Uterus (tissue), 4 donors: ENCODE measurements around the gene NCOA1. TPM values are rescaled to one million over a fixed set of nuclear protein-coding genes. Genes with fewer than 3 reads are reported as not detected.

Experiments used
- DNase-seq, 2 donors: peaks; one replicate each; pipeline ENCODE4 v3.0.0-alpha.2; 2019 to 2020
- H3K27ac ChIP-seq, 2 donors: fragments of 200-600 bp; sonication (generic); 1 replicate in 1 of 2; 2 replicates in 1 of 2; pipeline ENCODE4 v1.5.1; 2016 to 2018
- H3K27me3 ChIP-seq, 2 donors: fragments of 200-600 bp; sonication (generic); one replicate each; pipeline ENCODE4 v1.5.1; 2018 to 2019; ENCODE audit warnings: control low read depth in 1 of 2
- H3K36me3 ChIP-seq, 2 donors: fragments of 200-600 bp; sonication (generic); one replicate each; pipeline ENCODE4 v1.5.1; 2019; ENCODE audit warnings: control low read depth in 1 of 2
- H3K4me1 ChIP-seq, 2 donors: fragments of 200-600 bp; sonication (generic); one replicate each; pipeline ENCODE4 v1.5.1; 2018 to 2019; ENCODE audit warnings: control low read depth in 1 of 2
- H3K4me3 ChIP-seq, 2 donors: fragments of 200-600 bp; sonication (generic); 1 replicate in 1 of 2; 2 replicates in 1 of 2; pipeline ENCODE4 v1.5.1; 2018 to 2019; ENCODE audit warnings: mild to moderate bottlenecking in 1 of 2
- H3K9me3 ChIP-seq, 2 donors: fragments of 200-600 bp; sonication (generic); one replicate each; pipeline ENCODE4 v1.5.1; 2019; ENCODE audit warnings: control low read depth in 1 of 2
- CTCF ChIP-seq, 4 experiments: fragments of 200-600 bp in 2 of 4; fragments of 450-650 bp in 2 of 4; sonication (generic) in 2 of 4; IDR thresholded peaks; one replicate each; pipeline ENCODE4 v1.5.1; 2016 to 2019; ENCODE audit warnings: antibody characterized with exemption in 4 of 4, mild to moderate bottlenecking in 2 of 4, moderate library complexity in 1 of 4
- POLR2A ChIP-seq, 2 donors: fragments of 450-650 bp; IDR thresholded peaks; one replicate each; pipeline ENCODE4 v1.6.1; 2016; ENCODE audit warnings: antibody characterized with exemption in 2 of 2, mild to moderate bottlenecking in 1 of 2, moderate library complexity in 1 of 2
- intact Hi-C: fragments of 100-400 bp; cut with DNase I; formaldehyde crosslinking; loops from one replicate; pipeline ENCODE4 v1.15.1; 2023; ENCODE audit warnings: low total_unique reads
- total RNA-seq, 4 donors: library from RNA; depleted of rRNA in 3 of 4; stranded (reverse); fragments of >200 nt in 3 of 4; gene quantifications; one replicate each; pipeline versions ENCODE4 v1.1.0 to v1.2.4, GENCODE V29; 2014 to 2023
- donor health status: DM: yes; HTN: yes; CAD: no.

The NCOA1 gene
- total RNA-seq, 4 donors from 2014 or later: 38.7 to 88.5 (median 62.0) TPM

GRCh38 chr2:24611631-24612030, 120.6 kb downstream of the NCOA1 start:
- Histone ChIP-seq H3K4me3 (no peak overlapping the region), H3K4me1 (no peaks in the 10 kb centered on the region), H3K9me3 (peaks cover 0 to 21% of the 10 kb centered on the region in 2 donors), H3K36me3 (no peaks in the 10 kb centered on the region), H3K27ac (no peak overlapping the region), H3K27me3 (no peaks in the 10 kb centered on the region)
- no peak for TF ChIP-seq CTCF (IDR thresholded peaks at IDR 0.05)
- no peak for TF ChIP-seq POLR2A (IDR thresholded peaks at IDR 0.05)
- DNase-seq: no peak
- intact Hi-C loops: no loop called here

GRCh38 chr2:24613154-24613814, 122.2 kb downstream of the NCOA1 start:
- peaks cover 0 to 21% of the 10 kb centered on the region in 2 donors for H3K9me3 ChIP-seq
- DNase-seq: no peak
- intact Hi-C loops: no loop called here
- TF ChIP-seq POLR2A (IDR thresholded peaks at IDR 0.05): no peak
- TF ChIP-seq CTCF (IDR thresholded peaks at IDR 0.05): no peak
- H3K36me3 ChIP-seq: no peaks in the 10 kb centered on the region
- H3K4me3 ChIP-seq: no peak overlapping the region
- no peaks in the 10 kb centered on the region for H3K27me3 ChIP-seq
- H3K27ac ChIP-seq: no peak overlapping the region
- H3K4me1 ChIP-seq: no peaks in the 10 kb centered on the region

- TF ChIP-seq POLR2A (IDR thresholded peaks at IDR 0.05): no peak
- intact Hi-C loops: no loop called here
- no peak for DNase-seq
Measured at GRCh38 chr2:24616616-24617015, 125.6 kb downstream of the NCOA1 start.

DNA sequence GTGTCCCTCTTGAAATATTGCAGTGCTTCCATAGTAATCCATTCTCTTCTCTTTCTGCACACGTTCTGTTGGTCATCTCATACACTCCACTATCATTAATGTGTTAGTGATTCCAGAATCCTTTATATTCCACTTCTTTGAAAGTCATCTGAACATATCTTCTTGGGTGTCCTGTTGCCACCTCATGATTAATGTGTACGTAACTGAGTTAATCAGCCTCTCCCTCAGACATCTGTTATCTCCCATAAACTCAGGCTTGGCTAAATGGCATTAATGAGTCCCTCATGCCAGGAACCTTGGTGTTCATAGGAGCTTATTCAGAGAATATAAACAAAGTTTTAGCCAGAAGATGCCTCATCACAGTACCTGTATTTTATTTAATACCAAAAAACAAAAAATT, 126.4 kb downstream of the NCOA1 start:
- Histone ChIP-seq H3K4me1 (no peaks in the 10 kb centered on the region), H3K27me3 (no peaks in the 10 kb centered on the region), H3K4me3 (no peak overlapping the region), H3K36me3 (no peaks in the 10 kb centered on the region), H3K27ac (no peak overlapping the region), H3K9me3 (peaks cover 0 to 4% of the 10 kb centered on the region in 2 donors)
- DNase-seq: no peak
- intact Hi-C loops: no loop called here
- TF ChIP-seq POLR2A (IDR thresholded peaks at IDR 0.05): no peak
- TF ChIP-seq CTCF (IDR thresholded peaks at IDR 0.05): no peak

More at GRCh38 chr2:24616616-24617015, 125.6 kb downstream of the NCOA1 start:
- Histone ChIP-seq H3K4me1 (no peaks in the 10 kb centered on the region), H3K9me3 (peaks cover 0 to 12% of the 10 kb centered on the region in 2 donors), H3K27me3 (no peaks in the 10 kb centered on the region), H3K4me3 (no peak overlapping the region), H3K36me3 (no peaks in the 10 kb centered on the region), H3K27ac (no peak overlapping the region)

- no peaks in the 10 kb centered on the region for H3K9me3 ChIP-seq
- H3K27me3 ChIP-seq: no peaks in the 10 kb centered on the region
- TF ChIP-seq POLR2A (IDR thresholded peaks at IDR 0.05): no peak
- TF ChIP-seq CTCF (IDR thresholded peaks at IDR 0.05): no peak
- intact Hi-C loops: no loop called here
- H3K4me1 ChIP-seq: no peaks in the 10 kb centered on the region
- no peak for DNase-seq
- H3K27ac ChIP-seq: no peak overlapping the region
- H3K4me3 ChIP-seq: no peak overlapping the region
- no peaks in the 10 kb centered on the region for H3K36me3 ChIP-seq
Measured at GRCh38 chr2:24618144-24618543, 127.1 kb downstream of the NCOA1 start.
